HEK293 (cell line): ENCODE measurements around the gene MPPED2.

Experiments
- CTCF ChIA-PET: fragments of 350-600 bp; formaldehyde crosslinking; extraction: SDS; loops from one replicate; lab custom pipeline; 2021; ENCODE audit warnings: antibody characterized with exemption; lab: Yijun Ruan, JAX
- POLR2A ChIA-PET: fragments of 300-600 bp; formaldehyde crosslinking; extraction: SDS; loops from one replicate; lab custom pipeline; 2020; ENCODE audit warnings: antibody characterized with exemption, inconsistent platforms; lab: Yijun Ruan, JAX
- H3K27ac ChIP-seq: fragments of 200-500 bp; sonication (Bioruptor generic); 2 replicates; pipeline ENCODE4 v1.5.1; 2014; ENCODE audit warnings: low read depth, low read length, control low read depth, inconsistent platforms; ENCODE audit errors: extremely low read depth
- H3K36me3 ChIP-seq, 2 experiments: fragments of 200-500 bp in 1 of 2; sonication (Bioruptor generic) in 1 of 2; 1 replicate in 1 of 2; 2 replicates in 1 of 2; pipeline ENCODE4 v1.5.1; 2014 to 2017; ENCODE audit warnings: inconsistent platforms in 2 of 2, low read length in 2 of 2; ENCODE audit not compliant: control insufficient read depth in 2 of 2, insufficient read depth in 1 of 2
- H3K4me1 ChIP-seq: fragments of 200-500 bp; sonication (Bioruptor generic); 2 replicates; pipeline ENCODE4 v1.5.1; 2014; ENCODE audit warnings: mild to moderate bottlenecking, low read length, inconsistent platforms; ENCODE audit not compliant: control insufficient read depth, insufficient read depth
- H3K4me3 ChIP-seq: 2 replicates; pipeline ENCODE4 v1.5.1; 2011; ENCODE audit warnings: low read depth, mild to moderate bottlenecking, control low read depth, low read length, moderate library complexity
- H3K9me3 ChIP-seq: fragments of 200-500 bp; sonication (Bioruptor generic); 2 replicates; pipeline ENCODE4 v1.5.1; 2014; ENCODE audit warnings: low read depth, low read length, inconsistent platforms; ENCODE audit not compliant: control insufficient read depth, insufficient read depth
- BCL11B ChIP-seq: fragments of 450-650 bp; formaldehyde crosslinking; IDR thresholded peaks from 2 replicates; pipeline ENCODE4 v1.5.1; 2016; ENCODE audit warnings: low read depth, missing biosample characterization, missing genetic modification characterization
- CTCF ChIP-seq: fragments of 450-650 bp; formaldehyde crosslinking; IDR thresholded peaks from 2 replicates; pipeline ENCODE4 v1.5.1; 2016; ENCODE audit warnings: missing biosample characterization, missing genetic modification characterization
- GLIS1 ChIP-seq: fragments of 450-650 bp; formaldehyde crosslinking; IDR thresholded peaks from 2 replicates; pipeline ENCODE4 v1.5.1; 2016; ENCODE audit warnings: missing biosample characterization, missing genetic modification characterization
- HOXC10 ChIP-seq: sonication (generic); formaldehyde crosslinking; IDR thresholded peaks from 2 replicates; pipeline ENCODE4 v1.8.1; 2023; ENCODE audit warnings: mild to moderate bottlenecking, missing genetic modification reagents
- KLF16 ChIP-seq: fragments of 450-650 bp; formaldehyde crosslinking; IDR thresholded peaks from 2 replicates; pipeline ENCODE4 v1.5.1; 2017; ENCODE audit warnings: missing biosample characterization, missing genetic modification characterization
- KLF8 ChIP-seq: fragments of 450-650 bp; formaldehyde crosslinking; IDR thresholded peaks from 2 replicates; pipeline ENCODE4 v1.5.1; 2016; ENCODE audit warnings: missing biosample characterization, missing genetic modification characterization
- PRDM1 ChIP-seq: fragments of 450-650 bp; formaldehyde crosslinking; IDR thresholded peaks from 2 replicates; pipeline ENCODE4; 2016; ENCODE audit warnings: missing biosample characterization, missing genetic modification characterization
- REPIN1 ChIP-seq: fragments of 450-650 bp; formaldehyde crosslinking; IDR thresholded peaks from 2 replicates; pipeline ENCODE4 v1.5.1; 2017; ENCODE audit warnings: missing biosample characterization, missing genetic modification characterization, low read depth
- SETDB1 ChIP-seq: IDR thresholded peaks from one replicate; pipeline ENCODE4 v1.6.1; 2017; ENCODE audit warnings: mild to moderate bottlenecking, low read length, moderate library complexity, mixed read lengths; ENCODE audit not compliant: insufficient read length
- ZNF114 ChIP-seq: fragments of 450-650 bp; formaldehyde crosslinking; IDR thresholded peaks from 2 replicates; pipeline ENCODE4 v1.5.0; 2017; ENCODE audit warnings: missing biosample characterization, missing genetic modification characterization
- ZNF184 ChIP-seq: fragments of 450-650 bp; IDR thresholded peaks from 2 replicates; pipeline ENCODE4 v1.5.1; 2018; ENCODE audit warnings: missing biosample characterization, mild to moderate bottlenecking, missing genetic modification characterization
- ZNF221 ChIP-seq: fragments of 450-650 bp; formaldehyde crosslinking; IDR thresholded peaks from 2 replicates; pipeline ENCODE4 v1.5.1; 2017; ENCODE audit warnings: missing biosample characterization, missing genetic modification characterization, borderline replicate concordance
- ZNF350 ChIP-seq: fragments of 450-650 bp; formaldehyde crosslinking; IDR thresholded peaks from 2 replicates; pipeline ENCODE4 v1.5.0; 2017; ENCODE audit warnings: missing biosample characterization, mild to moderate bottlenecking, missing genetic modification characterization
- ZNF48 ChIP-seq: fragments of 450-650 bp; formaldehyde crosslinking; IDR thresholded peaks from 2 replicates; pipeline ENCODE4 v1.5.1; 2016; ENCODE audit warnings: missing biosample characterization, missing genetic modification characterization
- ZNF571 ChIP-seq: fragments of 450-650 bp; formaldehyde crosslinking; IDR thresholded peaks from 2 replicates; pipeline ENCODE4 v1.5.0; 2017; ENCODE audit warnings: missing biosample characterization, missing genetic modification characterization
- ZNF654 ChIP-seq: fragments of 450-650 bp; formaldehyde crosslinking; IDR thresholded peaks from 2 replicates; pipeline ENCODE4 v1.5.1; 2016; ENCODE audit warnings: low read depth, missing biosample characterization, missing genetic modification characterization
- ZNF707 ChIP-seq: fragments of 450-650 bp; formaldehyde crosslinking; IDR thresholded peaks from 2 replicates; pipeline ENCODE4 v1.5.1; 2016; ENCODE audit warnings: missing biosample characterization, missing genetic modification characterization
- ZNF776 ChIP-seq: fragments of 450-650 bp; formaldehyde crosslinking; IDR thresholded peaks from 2 replicates; pipeline ENCODE4 v1.5.0; 2017; ENCODE audit warnings: missing biosample characterization, missing genetic modification characterization, borderline replicate concordance
- ZNF792 ChIP-seq: fragments of 450-650 bp; formaldehyde crosslinking; IDR thresholded peaks from 2 replicates; pipeline ENCODE4 v1.5.1; 2016; ENCODE audit warnings: missing biosample characterization, missing genetic modification characterization
- ZNF830 ChIP-seq: fragments of 450-650 bp; IDR thresholded peaks from 2 replicates; pipeline ENCODE4 v1.5.0; 2018; ENCODE audit warnings: missing biosample characterization, missing genetic modification characterization, low read depth, mild to moderate bottlenecking, moderate library complexity
- TF ChIP-seq, protein P1 (sequence below): fragments of 450-650 bp; formaldehyde crosslinking; IDR thresholded peaks from 2 replicates; pipeline ENCODE4 v1.5.1; 2016; ENCODE audit warnings: missing biosample characterization, missing genetic modification characterization, low read depth
- TF ChIP-seq, protein P2 (sequence below): fragments of 450-650 bp; IDR thresholded peaks from 2 replicates; pipeline ENCODE4 v1.5.1; 2018; ENCODE audit warnings: missing biosample characterization, mild to moderate bottlenecking, missing genetic modification characterization
- TF ChIP-seq, protein P3 (sequence below): fragments of 450-650 bp; formaldehyde crosslinking; IDR thresholded peaks from 2 replicates; pipeline ENCODE4 v1.5.1; 2016; ENCODE audit warnings: missing biosample characterization, missing genetic modification characterization

Gene MPPED2

DNA sequence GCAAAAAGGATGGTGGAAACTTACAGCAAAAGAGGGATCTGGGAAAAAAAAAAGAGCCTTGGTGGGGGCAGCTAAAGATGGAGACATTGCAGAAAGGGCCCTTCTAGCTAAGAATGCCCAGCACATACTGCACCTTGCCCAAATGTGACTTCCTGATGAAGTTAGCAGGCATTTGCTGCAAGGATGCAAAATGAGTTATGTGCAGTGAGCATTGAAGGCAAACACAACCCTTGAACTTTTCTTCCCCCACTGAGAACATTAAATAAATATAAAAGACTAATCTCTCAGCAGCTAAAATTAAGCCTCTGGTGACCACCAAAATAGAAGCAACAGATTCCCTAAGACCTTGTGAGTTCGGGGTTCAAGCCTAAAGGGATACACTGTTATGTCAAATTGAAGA is 133.3 kb downstream of the MPPED2 start:
- H3K36me3 ChIP-seq: no peaks in the 10 kb centered on the region
- no peak overlapping the region for H3K4me3 ChIP-seq
- TF ChIP-seq CTCF (tag by site-specific recombination) (no peak), ZNF707 (no peak), BCL11B (tag by site-specific recombination) (no peak), SETDB1 (no peak), ZNF776 (no peak), REPIN1 (no peak), ZNF571 (no peak), ZNF654 (tag by site-specific recombination) (no peak), ZNF114 (tag by site-specific recombination) (no peak), ZNF830 (tag by site-specific recombination) (no peak), KLF8 (tag by site-specific recombination) (no peak), GLIS1 (tag by site-specific recombination) (no peak), KLF16 (tag by site-specific recombination) (no peak), PRDM1 (no peak), HOXC10 (CRISPR knock-in tag) (no peak), ZNF792 (tag by site-specific recombination) (no peak)
- TF ChIP-seq, protein P1, sequence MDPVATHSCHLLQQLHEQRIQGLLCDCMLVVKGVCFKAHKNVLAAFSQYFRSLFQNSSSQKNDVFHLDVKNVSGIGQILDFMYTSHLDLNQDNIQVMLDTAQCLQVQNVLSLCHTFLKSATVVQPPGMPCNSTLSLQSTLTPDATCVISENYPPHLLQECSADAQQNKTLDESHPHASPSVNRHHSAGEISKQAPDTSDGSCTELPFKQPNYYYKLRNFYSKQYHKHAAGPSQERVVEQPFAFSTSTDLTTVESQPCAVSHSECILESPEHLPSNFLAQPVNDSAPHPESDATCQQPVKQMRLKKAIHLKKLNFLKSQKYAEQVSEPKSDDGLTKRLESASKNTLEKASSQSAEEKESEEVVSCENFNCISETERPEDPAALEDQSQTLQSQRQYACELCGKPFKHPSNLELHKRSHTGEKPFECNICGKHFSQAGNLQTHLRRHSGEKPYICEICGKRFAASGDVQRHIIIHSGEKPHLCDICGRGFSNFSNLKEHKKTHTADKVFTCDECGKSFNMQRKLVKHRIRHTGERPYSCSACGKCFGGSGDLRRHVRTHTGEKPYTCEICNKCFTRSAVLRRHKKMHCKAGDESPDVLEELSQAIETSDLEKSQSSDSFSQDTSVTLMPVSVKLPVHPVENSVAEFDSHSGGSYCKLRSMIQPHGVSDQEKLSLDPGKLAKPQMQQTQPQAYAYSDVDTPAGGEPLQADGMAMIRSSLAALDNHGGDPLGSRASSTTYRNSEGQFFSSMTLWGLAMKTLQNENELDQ (tag by site-specific recombination): no peak
- TF ChIP-seq, protein P2, sequence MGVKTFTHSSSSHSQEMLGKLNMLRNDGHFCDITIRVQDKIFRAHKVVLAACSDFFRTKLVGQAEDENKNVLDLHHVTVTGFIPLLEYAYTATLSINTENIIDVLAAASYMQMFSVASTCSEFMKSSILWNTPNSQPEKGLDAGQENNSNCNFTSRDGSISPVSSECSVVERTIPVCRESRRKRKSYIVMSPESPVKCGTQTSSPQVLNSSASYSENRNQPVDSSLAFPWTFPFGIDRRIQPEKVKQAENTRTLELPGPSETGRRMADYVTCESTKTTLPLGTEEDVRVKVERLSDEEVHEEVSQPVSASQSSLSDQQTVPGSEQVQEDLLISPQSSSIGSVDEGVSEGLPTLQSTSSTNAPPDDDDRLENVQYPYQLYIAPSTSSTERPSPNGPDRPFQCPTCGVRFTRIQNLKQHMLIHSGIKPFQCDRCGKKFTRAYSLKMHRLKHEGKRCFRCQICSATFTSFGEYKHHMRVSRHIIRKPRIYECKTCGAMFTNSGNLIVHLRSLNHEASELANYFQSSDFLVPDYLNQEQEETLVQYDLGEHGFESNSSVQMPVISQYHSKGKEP (tag by site-specific recombination): no peak
- H3K9me3 ChIP-seq: no peaks in the 10 kb centered on the region
- CTCF ChIA-PET: no interaction called here
- H3K4me1 ChIP-seq: peaks cover 23% of the 10 kb centered on the region; the same call in 1 of the 2 replicates
- H3K27ac ChIP-seq: no peak overlapping the region
- POLR2A ChIA-PET: no interaction called here

DNA sequence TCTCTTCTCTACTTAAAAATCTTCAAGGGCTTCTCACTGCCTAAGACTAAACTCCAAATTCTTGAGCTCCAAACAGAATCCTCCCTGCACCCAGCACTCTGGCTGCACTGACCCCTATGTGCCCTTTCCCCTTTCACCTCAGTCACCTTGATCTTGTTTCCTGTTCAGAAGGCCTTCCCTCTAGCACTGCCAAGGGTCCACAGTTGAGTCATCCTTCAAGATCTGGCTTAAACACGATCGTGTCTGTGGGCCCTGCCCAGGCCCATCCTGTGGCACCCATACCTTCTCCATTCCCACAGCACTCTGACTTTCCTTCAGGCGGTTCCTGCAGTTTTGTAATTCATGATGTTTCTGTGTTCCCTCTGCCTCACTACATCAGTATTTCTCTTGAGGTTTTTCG is 134.0 kb downstream of the MPPED2 start:
- CTCF ChIA-PET: no interaction called here

More for the DNA sequence above, 134.0 kb downstream of the MPPED2 start:
- Histone ChIP-seq H3K4me3 (no peak overlapping the region), H3K27ac (no peak overlapping the region), H3K36me3 (no peaks in the 10 kb centered on the region), H3K9me3 (no peaks in the 10 kb centered on the region), H3K4me1 (peaks cover 23% of the 10 kb centered on the region; the same call in 1 of the 2 replicates)
- POLR2A ChIA-PET: no interaction called here
- TF ChIP-seq ZNF184 (tag by site-specific recombination): no peak
- TF ChIP-seq ZNF221 (tag by site-specific recombination): no peak
- no peak for TF ChIP-seq ZNF48
- TF ChIP-seq, protein P3, sequence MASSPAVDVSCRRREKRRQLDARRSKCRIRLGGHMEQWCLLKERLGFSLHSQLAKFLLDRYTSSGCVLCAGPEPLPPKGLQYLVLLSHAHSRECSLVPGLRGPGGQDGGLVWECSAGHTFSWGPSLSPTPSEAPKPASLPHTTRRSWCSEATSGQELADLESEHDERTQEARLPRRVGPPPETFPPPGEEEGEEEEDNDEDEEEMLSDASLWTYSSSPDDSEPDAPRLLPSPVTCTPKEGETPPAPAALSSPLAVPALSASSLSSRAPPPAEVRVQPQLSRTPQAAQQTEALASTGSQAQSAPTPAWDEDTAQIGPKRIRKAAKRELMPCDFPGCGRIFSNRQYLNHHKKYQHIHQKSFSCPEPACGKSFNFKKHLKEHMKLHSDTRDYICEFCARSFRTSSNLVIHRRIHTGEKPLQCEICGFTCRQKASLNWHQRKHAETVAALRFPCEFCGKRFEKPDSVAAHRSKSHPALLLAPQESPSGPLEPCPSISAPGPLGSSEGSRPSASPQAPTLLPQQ (tag by site-specific recombination): peak; percentile 32; the same call in 1 of the 2 replicates
- no peak for TF ChIP-seq ZNF350 (tag by site-specific recombination)
